HL-60/S4 (cell line): ENCODE measurements around the gene STAM2.

ENCODE experiments used
- in situ Hi-C: fragments of 300-500 bp; cut with MboI; formaldehyde crosslinking; loops from 2 replicates; pipeline ENCODE4 v1.14.3; 2022; ENCODE audit warnings: low sequenced_read_pairs

STAM2 gene

GRCh38 chr2:152175368-152176112 lies at the start of gene STAM2:
Gene STAM2 (minus strand): TSS chr2:152175763. CDS start chr2:152175642, 121 bp downstream.
- in situ Hi-C loops = loop anchor here (25.0 kb wide), 1 partner anchor 1337 kb away; no protein-coding TSS in a partner anchor

- in situ Hi-C loops = no loop called here
Observed at GRCh38 chr2:152223977-152224376, 48.4 kb upstream of the STAM2 start.

GRCh38 chr2:152222975-152223637 lies 47.5 kb upstream of the STAM2 start:
- in situ Hi-C loops = no loop called here

GRCh38 chr2:152221839-152222238 lies 46.3 kb upstream of the STAM2 start:
- in situ Hi-C loops = no loop called here

- in situ Hi-C loops = no loop called here
Observed at GRCh38 chr2:152219077-152219828, 43.7 kb upstream of the STAM2 start.

GRCh38 chr2:152201466-152201830 lies 25.9 kb upstream of the STAM2 start:
- in situ Hi-C loops = no loop called here

- in situ Hi-C loops = no loop called here
Observed at GRCh38 chr2:152200565-152201465, 25.3 kb upstream of the STAM2 start.

GRCh38 chr2:152200101-152200500 lies 24.5 kb upstream of the STAM2 start:
- in situ Hi-C loops = no loop called here

- in situ Hi-C loops = loop anchor here (25.0 kb wide), 1 partner anchor 1314 kb away; no protein-coding TSS in a partner anchor
Observed at GRCh38 chr2:152198499-152198898, 22.9 kb upstream of the STAM2 start.

GRCh38 chr2:152197508-152198284 lies 22.1 kb upstream of the STAM2 start:
- in situ Hi-C loops = loop anchor here (25.0 kb wide), 1 partner anchor 1315 kb away; no protein-coding TSS in a partner anchor

- in situ Hi-C loops = loop anchor here (5.0 to 25.0 kb wide), 2 partner anchors 432 to 1322 kb away; no protein-coding TSS in a partner anchor
Observed at GRCh38 chr2:152189622-152190495, 14.3 kb upstream of the STAM2 start.

- in situ Hi-C loops = loop anchor here (25.0 kb wide), 1 partner anchor 1325 kb away; no protein-coding TSS in a partner anchor
Observed at GRCh38 chr2:152186808-152187207, 11.2 kb upstream of the STAM2 start.

GRCh38 chr2:152186262-152186661 lies 10.7 kb upstream of the STAM2 start:
- in situ Hi-C loops = loop anchor here (25.0 kb wide), 1 partner anchor 1326 kb away; no protein-coding TSS in a partner anchor

- in situ Hi-C loops = loop anchor here (25.0 kb wide), 1 partner anchor 1329 kb away; no protein-coding TSS in a partner anchor
Observed at GRCh38 chr2:152183401-152184073, 8.0 kb upstream of the STAM2 start.

- in situ Hi-C loops = loop anchor here (25.0 kb wide), 1 partner anchor 1335 kb away; no protein-coding TSS in a partner anchor
Observed at GRCh38 chr2:152177667-152178066, 2.1 kb upstream of the STAM2 start.

- in situ Hi-C loops = loop anchor here (25.0 kb wide), 1 partner anchor 1336 kb away; no protein-coding TSS in a partner anchor
Observed at GRCh38 chr2:152176113-152176714, 651 bp upstream of the STAM2 start.

GRCh38 chr2:152175012-152175367 lies 573 bp downstream of the STAM2 start:
- in situ Hi-C loops = loop anchor here (25.0 kb wide), 1 partner anchor 1337 kb away; no protein-coding TSS in a partner anchor
